Measurements from ENCODE around the gene KCNMA1.

Gene KCNMA1

DNA sequence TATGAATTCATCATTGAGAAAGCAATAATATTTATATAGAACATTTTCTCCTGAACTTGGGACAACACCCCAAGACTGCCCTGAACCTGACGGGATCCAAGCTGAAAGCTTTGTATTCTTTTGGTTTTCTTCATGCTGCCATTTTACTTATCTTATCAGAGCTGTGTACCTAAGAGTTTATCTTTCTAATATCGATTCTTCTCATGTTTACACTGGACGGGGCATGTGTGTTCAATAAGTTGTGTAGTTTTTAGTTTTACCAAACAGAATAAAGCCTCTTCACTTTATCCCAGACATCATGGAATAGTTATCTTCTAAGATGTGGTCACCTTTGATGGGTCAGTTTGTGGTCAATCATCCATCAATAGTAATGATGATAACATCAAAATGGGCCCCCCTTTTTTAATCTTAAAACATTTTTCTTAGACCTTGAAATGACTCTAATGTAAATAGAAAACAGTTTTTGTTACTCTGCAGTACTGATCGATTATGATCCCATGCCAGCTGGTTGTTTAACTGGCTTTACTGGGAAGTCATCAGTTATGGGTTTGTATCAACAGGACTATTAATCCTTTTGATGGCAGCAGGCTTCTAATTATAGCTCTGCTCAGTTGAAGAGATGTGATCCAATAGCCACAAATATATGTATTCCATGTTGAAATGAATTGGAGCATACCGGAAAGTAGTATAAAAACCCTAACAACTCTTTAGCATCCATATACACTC lies 446.1 kb downstream of the KCNMA1 start:
- peak; percentile 33 for DNase-seq

- DNase-seq, result no peak
Measured at GRCh38 chr10:77190291-77190690, 447.3 kb downstream of the KCNMA1 start.

DNA sequence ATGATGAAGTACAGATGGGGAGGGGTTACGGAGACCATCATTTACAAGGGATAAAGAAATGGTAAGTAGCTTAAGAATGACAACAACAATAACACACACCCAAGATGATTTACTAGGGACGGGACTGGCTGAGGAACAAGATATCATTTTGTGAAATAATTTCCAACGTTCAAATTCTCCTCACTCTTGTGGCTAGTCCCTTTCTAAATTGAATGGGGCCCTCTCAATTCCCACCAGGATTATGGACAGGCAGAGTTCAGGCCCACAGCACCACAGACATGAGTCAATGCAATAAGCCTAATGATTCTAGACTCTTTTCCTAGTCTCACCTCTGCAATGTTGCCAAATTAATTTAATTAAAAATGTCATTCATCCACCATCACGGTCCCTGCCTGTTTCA lies 448.1 kb downstream of the KCNMA1 start:
- no peak for DNase-seq

DNA sequence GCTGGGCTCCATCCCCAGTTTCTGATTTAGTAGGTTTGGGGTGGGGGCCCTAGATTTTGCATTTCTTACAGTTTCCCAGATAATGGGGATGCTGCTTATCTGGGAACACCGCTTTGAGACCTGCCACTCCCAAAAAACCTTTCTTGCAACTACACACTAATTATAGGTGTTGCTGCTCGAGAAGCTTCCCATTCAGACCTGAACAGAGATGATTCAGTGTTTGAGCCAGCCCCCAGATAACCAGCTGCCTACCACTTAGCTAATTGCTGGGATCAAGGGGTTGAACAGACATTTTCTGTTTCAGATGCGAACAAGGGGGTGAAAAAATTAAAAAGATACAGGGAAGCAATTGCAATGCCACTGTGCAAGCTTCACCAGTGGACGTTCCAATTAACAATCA lies 448.5 kb downstream of the KCNMA1 start:
- peak; percentile 46 for DNase-seq

- no peak for DNase-seq
Measured at GRCh38 chr10:77188521-77188920, 449.1 kb downstream of the KCNMA1 start.

DNA sequence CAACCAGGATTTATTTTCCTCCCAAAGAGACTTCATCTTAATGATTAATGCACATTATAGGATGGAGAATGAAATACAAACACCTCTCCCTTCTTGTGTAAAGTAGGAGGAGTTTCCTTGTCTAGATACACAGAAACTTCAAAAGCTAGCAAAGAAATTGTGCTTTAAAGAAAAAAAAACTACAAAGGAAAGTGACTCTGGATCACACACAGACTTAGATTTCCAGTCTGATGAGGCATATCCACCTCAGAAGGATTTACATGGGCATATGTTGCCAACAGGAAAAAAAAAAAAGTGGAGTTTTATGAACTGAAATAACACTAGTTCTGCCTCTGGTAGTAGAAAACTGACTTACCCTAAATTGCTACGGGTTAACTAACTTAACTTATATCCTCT lies 449.6 kb downstream of the KCNMA1 start:
- no peak for DNase-seq

DNA sequence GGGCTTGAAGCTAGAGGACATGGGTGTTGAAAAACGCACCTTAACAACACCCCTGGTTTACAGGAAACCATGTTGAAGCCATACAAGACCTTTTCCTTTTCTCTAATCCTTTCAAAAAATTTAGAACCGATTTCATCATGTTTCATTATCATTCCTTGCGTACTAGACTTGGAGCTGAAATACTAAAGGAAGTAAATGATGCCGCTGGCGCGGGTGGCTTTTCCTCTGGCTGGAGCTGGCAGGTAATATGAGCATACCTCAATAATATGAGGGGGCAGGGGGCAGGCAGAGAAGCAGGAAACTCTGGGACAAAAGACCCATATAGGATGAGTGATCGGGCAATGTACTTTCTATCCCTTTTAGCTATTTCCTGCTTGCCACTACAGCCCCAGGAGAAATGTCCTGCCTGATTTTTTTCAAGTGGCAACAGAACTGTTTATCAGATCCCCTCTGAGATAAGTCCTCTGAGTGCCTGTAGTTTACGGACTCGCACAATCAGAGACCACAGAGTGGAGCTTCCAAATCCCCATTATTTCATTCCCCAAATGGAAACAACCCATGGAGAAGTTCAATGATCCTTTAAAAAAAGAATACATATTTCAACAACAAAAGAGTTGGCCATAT lies 450.1 kb downstream of the KCNMA1 start:
- DNase-seq, result no peak

- no peak for DNase-seq
Measured at GRCh38 chr10:77186936-77187335, 450.7 kb downstream of the KCNMA1 start.

DNA sequence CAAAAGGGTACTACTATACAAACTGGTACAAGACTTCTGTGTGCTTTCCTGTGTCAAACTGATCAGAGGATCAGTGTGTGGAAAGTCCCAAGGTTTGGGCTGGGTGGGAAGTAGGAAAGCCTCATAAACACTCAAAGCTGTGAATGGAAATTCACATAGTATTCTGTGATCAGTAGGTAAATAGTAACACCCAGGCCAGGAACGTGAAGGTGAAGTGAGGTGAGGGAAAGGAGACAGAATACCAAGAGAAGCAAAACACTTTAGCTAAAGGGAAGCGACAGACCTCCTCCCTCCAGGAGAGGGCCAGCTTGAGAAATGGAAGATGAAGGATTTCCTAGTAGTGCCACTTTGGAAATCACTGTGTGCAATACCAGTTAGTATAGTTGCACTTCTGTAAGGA lies 451.9 kb downstream of the KCNMA1 start:
- DNase-seq, result no peak

DNA sequence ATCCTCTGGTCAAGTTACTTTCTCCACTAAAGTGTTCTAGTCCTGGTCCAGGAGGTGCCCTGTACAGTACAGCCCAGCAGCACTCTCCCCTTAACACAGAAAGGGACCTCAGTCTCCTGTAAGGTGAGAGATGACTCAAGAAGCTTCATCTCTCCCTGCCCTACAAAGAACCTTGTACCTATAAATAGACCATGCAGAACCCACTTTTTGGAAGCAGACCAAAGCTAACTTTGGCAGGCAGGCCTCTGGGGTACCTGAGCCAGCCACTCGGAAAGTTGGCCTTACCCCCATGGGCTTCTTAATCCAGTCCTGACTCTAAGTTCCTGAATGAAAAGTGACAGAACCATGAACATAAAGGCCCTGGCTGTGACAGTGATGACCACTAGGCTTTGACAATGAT lies 454.8 kb downstream of the KCNMA1 start:
- no peak for DNase-seq

- DNase-seq, result no peak
Measured at GRCh38 chr10:77180794-77181193, 456.8 kb downstream of the KCNMA1 start.

- DNase-seq, result no peak
Measured at GRCh38 chr10:77180104-77180503, 457.5 kb downstream of the KCNMA1 start.

GRCh38 chr10:77179015-77179695 lies 458.5 kb downstream of the KCNMA1 start:
- DNase-seq, result no peak

DNA sequence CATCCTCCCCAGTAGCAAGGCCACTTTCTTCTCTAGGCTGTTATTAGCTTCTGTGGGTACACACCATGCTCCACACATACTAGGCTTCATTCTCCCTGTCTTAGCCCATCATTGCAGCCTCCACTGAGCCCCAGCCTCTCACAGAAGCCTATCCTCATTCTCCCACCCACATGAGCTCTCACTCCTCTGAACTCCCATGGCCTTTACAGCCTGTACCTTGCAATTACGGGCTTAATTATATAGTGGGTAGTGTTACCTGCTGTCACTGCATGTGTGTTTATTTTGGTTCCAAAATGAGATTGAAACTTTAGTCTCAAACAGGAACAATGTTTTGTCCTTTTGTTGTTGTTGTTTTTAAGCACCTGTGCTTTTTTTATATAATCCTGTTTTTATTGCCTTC lies 460.0 kb downstream of the KCNMA1 start:
- DNase-seq, result peak; percentile 36

GRCh38 chr10:77177161-77177560 lies 460.4 kb downstream of the KCNMA1 start:
- no peak for DNase-seq

DNA sequence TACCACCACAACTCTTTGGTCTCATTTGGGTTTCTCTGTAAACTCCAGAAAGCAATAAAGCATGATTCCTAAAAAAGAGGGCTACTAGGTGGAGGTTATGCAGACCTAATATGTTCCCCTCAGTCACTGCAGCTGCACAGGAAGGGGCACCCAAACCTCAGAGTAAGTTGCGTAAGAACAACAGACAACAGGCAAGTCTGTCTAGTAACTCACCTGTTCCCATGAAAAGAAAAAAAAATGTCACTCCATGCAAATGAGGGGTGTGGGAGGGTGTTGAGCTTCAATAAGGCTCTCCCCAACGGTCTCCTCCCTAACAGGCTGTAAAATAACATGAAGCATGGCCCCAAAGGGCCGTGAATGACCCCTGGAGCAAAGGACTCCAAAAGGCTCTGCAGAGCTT lies 461.4 kb downstream of the KCNMA1 start:
- no peak for DNase-seq

GRCh38 chr10:77175631-77176222 lies 461.9 kb downstream of the KCNMA1 start:
- DNase-seq, result no peak

DNA sequence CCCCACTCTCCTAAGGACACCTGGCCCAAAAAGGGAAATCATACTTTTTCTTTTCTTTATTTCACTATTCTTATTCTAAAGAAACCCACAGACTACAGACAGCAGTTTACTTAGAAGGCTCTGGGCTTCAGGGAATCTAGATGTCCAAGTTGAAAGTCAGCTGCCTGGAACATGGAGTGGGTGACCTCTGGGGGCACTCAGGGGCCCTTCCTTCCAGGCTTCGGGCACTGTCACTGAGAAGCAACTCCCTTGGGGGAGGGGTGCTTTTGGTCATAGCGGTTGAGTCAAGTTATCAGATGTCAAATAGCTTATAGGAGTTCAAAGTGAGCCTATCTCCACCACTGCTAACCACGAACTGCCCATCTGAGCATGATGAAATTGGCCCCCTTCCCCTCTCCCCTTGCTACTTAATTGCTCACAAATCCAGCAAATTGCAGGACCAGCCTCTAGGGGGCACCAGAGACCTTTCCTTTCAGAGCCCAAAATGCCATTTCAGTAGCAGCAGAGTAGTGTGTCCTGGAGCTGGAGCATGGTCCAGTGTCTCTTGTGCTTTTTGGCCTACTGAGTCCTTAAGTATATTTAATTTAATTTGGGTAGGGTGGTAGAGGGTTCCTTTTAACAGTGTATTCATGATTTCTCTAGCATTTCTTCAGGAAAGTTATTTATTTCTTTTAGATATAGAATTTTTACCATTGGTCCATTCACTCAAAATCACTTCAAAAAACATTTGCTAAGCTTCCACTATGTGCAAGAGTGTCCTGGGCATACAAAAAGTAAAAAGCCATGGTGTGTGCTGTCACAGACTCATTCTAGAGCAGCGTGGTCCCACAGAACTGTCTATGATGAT lies 463.8 kb downstream of the KCNMA1 start:
- peak; percentile 68 for DNase-seq

DNA sequence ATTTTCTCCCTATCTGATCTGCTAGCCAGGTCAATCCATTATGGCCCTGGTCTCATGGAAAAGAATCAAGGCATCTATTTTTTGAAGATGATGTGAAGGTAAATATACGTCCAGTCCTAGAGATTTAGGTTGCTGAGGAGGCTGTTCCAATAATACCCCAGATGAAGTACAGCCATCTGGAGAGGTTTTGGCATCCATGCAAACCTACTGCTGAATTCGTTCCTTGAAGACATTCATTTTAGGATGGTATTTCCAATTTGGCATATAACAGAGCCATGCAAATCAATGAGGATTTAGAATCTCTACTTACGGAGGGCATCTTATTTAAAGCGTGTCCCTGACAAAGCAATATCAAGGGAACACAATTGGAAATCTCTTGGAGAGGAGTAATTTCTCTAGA lies 465.5 kb downstream of the KCNMA1 start:
- no peak for DNase-seq

DNA sequence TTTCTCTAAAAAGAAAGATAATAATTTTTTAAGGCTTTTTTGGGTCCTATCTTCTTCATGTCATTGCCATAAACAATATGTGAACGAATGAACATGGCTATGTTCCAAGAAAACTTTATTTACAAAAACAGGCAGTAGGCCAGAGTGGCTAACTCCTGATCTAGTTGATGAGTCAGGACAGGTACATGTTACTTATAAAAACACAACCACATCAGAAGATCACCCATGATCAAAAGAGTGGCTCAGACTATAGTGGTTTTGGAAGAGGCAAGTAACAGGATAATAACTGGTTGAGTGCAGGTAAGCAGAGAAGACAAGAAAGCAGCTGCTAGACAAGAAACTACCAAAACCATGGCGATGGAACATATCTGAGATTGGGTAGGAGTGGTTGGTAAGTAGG lies 468.7 kb downstream of the KCNMA1 start:
- DNase-seq, result no peak

DNA sequence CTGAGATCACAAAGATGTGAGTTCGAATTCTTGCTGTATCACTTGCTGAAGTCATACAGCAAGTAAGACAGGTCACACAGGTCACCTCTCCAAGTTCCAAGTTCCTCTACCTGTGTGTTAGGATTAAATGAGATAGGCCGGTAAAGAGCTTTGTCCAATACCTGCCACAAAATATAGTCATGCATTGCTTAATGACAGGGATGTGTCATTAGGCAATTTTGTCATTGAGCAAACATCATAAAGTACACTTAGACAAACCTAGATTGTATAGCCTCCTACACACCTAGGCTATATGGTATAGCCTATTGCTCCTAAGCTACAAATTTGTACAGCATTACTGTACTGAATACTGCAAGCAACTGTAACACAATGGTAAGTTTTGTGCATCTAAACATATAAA lies 469.4 kb downstream of the KCNMA1 start:
- DNase-seq, result peak; percentile 10

DNA sequence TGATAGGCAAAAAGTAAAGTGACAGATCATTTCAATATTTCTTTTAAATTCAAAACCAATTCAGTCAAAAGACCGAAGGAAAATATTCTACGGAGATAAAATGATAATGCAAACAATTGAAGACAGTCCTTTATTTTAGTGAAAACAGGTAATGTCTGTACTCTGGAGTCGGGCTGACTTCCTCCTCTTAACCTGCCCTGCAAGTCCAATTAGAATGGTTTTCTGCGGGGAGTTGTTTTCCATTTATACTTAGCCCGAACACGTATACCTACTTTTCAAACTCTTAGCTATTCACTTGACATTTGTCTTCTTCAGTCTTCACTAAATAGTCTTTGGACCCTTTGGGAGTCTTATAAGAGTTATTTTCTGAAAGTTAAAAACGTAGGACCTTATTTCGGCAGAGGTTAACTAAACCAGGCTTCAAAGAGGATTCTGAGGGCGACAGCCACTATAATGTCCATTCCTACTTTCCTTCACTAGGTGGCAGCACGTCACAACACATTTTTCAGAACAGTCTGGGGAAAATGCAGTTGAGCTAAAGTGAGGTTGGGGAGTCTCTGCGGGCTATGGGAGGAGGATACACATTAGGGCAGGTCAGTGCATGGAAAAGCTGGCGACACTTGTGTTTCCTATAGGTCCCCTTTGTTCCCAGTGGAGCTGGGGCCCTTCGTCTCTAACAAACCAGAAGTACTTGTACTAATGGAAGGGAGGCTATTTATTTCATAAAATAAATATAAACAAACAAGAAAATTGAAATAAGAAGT lies 472.0 kb downstream of the KCNMA1 start:
- peak; percentile 68 for DNase-seq
